Common myeloid progenitor, CD34-positive (primary cell): ENCODE data around the gene SLC25A6. TPM values are rescaled to one million over a fixed set of nuclear protein-coding genes. Genes with fewer than 3 reads are reported as not detected.

Experiments used
- CTCF ChIA-PET: fragments of 350-600 bp; sonication (Branson Sonifier 250); formaldehyde crosslinking; loops from one replicate; lab custom pipeline; 2021; ENCODE audit warnings: antibody characterized with exemption; lab: Charles Lee
- POLR2A ChIA-PET: fragments of 350-600 bp; sonication (Branson Sonifier 250); formaldehyde crosslinking; loops from one replicate; lab custom pipeline; 2021; ENCODE audit warnings: antibody characterized with exemption; lab: Charles Lee
- DNase-seq, 3 donors: peaks; one replicate each; pipeline versions ENCODE4 v3.0.0 to v3.0.0-alpha.2; 2013
- H3K27ac ChIP-seq, 2 experiments: 1 replicate in 1 of 2; 2 replicates in 1 of 2; pipeline ENCODE4 v1.7.0; 2013; ENCODE audit warnings: inconsistent platforms in 2 of 2, low read length in 2 of 2, mild to moderate bottlenecking in 2 of 2, low read depth in 1 of 2, moderate library complexity in 1 of 2; ENCODE audit not compliant: severe bottlenecking in 2 of 2, insufficient read depth in 1 of 2, poor library complexity in 1 of 2
- H3K27me3 ChIP-seq, 5 experiments: replicated peaks in 2 of 5; 1 replicate in 3 of 5; 2 replicates in 2 of 5; pipeline versions ENCODE4 v1.6.1 to v1.7.0; 2013; ENCODE audit warnings: low read length in 4 of 5, mild to moderate bottlenecking in 2 of 5, moderate library complexity in 2 of 5, inconsistent platforms in 1 of 5; ENCODE audit not compliant: insufficient read depth in 5 of 5, control insufficient read depth in 4 of 5
- H3K36me3 ChIP-seq, 4 experiments: 1 replicate in 2 of 4; 2 replicates in 2 of 4; pipeline versions ENCODE4 v1.6.1 to v1.7.0; 2013; ENCODE audit warnings: low read length in 3 of 4, control low read depth in 1 of 4, mild to moderate bottlenecking in 1 of 4; ENCODE audit not compliant: control insufficient read depth in 4 of 4, insufficient read depth in 4 of 4
- H3K4me1 ChIP-seq, 4 experiments: 1 replicate in 3 of 4; 2 replicates in 1 of 4; pipeline versions ENCODE4 v1.6.1 to v1.7.1; 2013; ENCODE audit warnings: low read length in 3 of 4, mild to moderate bottlenecking in 3 of 4, control low read depth in 1 of 4, inconsistent platforms in 1 of 4, moderate library complexity in 1 of 4; ENCODE audit not compliant: control insufficient read depth in 4 of 4, insufficient read depth in 4 of 4; ENCODE audit errors: control extremely low read depth in 1 of 4
- H3K4me3 ChIP-seq, 7 experiments: 1 replicate in 4 of 7; 2 replicates in 3 of 7; pipeline versions ENCODE4 v1.5.1 to v1.7.0; 2013; ENCODE audit warnings: mild to moderate bottlenecking in 7 of 7, low read length in 6 of 7, moderate library complexity in 6 of 7, inconsistent platforms in 2 of 7, low read depth in 2 of 7, control low read depth in 1 of 7; ENCODE audit not compliant: insufficient read depth in 4 of 7, control insufficient read depth in 1 of 7; ENCODE audit errors: extremely low read depth in 1 of 7
- H3K9me3 ChIP-seq, 5 experiments: 1 replicate in 4 of 5; 2 replicates in 1 of 5; pipeline versions ENCODE4 v1.6.1 to v1.7.1; 2013; ENCODE audit warnings: low read length in 4 of 5, mild to moderate bottlenecking in 2 of 5, inconsistent platforms in 1 of 5, low read depth in 1 of 5, moderate library complexity in 1 of 5; ENCODE audit not compliant: control insufficient read depth in 4 of 5, insufficient read depth in 2 of 5; ENCODE audit errors: control extremely low read depth in 1 of 5
- WGBS: methylation state at CpG from one replicate; pipeline ENCODE4 v1.1.5; 2013; ENCODE audit not compliant: insufficient coverage; 5-methylcytosine and 5-hydroxymethylcytosine counted together
- polyA plus RNA-seq: library from polyadenylated mRNA; unstranded; fragments of 120-200 nt; gene quantifications from one replicate; pipeline ENCODE4 v1.2.1, GENCODE V29; 2013

The SLC25A6 gene
- 431 TPM for polyA plus RNA-seq

- Histone ChIP-seq H3K4me1 (peaks cover 5 to 27% (median 18%) of the 10 kb centered on the region in 4 experiments), H3K27ac (peak within 1 kb of the TSS; percentile 77 to 81), H3K27me3 (no peaks in the 10 kb centered on the region), H3K9me3 (no peaks in the 10 kb centered on the region), H3K36me3 (peaks cover 5 to 57% (median 33%) of the 10 kb centered on the region in 4 experiments), H3K4me3 (peak within 1 kb of the TSS; percentile 77 to 100 (median 99))
- 0% methylated on average over 83 of the region's 90 CpGs for WGBS
- peak; percentile 97 to 99 (median 99) for DNase-seq
- ChIA-PET POLR2A (no interaction called here), CTCF (no interaction called here)
These were observed at the start of gene SLC25A6 for GRCh38 chrX:1391707-1392375. Gene SLC25A6 (minus strand): TSS chrX:1392113. CDS start chrX:1392009, 104 bp downstream.

GRCh38 chrX:1440506-1440905, 48.6 kb upstream of the SLC25A6 start:
- Histone ChIP-seq H3K27me3 (no peaks in the 10 kb centered on the region), H3K36me3 (peaks cover 9 to 61% (median 37%) of the 10 kb centered on the region in 4 experiments), H3K4me1 (no peaks in the 10 kb centered on the region), H3K9me3 (peaks cover 0 to 28% (median 16%) of the 10 kb centered on the region in 5 experiments), H3K4me3 (no peak overlapping the region), H3K27ac (no peak overlapping the region)
- POLR2A ChIA-PET = no interaction called here
- DNase-seq = no peak
- no CpG with 5 or more reads among the region's 6 CpGs for WGBS
- CTCF ChIA-PET = no interaction called here

DNA sequence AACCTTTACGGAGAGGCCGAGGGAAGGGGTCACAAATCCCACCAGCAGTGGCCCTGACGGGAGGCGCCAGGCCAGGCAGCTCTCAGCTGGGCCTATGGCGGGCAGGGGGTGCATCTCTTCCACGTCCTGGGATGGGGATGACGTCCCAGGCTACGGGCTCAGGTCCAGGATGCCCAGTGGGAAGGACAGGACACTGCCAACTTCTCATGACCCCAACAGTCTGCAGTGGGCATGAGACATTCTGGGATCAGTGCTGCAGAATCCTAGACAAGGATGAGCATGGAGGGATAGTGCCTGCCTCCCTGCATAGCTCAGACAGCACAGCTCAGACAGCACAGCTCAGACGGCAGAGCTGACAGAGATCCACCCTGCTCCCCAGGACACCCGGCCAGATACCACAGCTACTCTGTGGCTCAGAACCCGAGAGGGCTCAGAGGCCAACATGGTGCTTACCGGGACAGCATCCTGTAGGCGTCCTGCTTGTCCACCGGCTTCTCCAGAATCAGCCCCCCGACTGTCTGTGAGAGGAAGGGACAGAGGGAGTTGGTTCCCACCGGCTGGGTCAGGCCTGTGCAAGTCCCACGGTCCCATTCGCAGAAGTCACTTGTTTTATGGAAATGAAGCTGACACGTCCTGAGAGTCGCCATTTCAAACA, 43.5 kb upstream of the SLC25A6 start:
- Histone ChIP-seq H3K4me1 (no peaks in the 10 kb centered on the region), H3K9me3 (peaks cover 0 to 8% (median 0%) of the 10 kb centered on the region in 5 experiments), H3K4me3 (no peak overlapping the region), H3K36me3 (peaks cover 12 to 66% (median 35%) of the 10 kb centered on the region in 4 experiments), H3K27ac (no peak overlapping the region), H3K27me3 (no peaks in the 10 kb centered on the region)
- ChIA-PET CTCF (no interaction called here), POLR2A (no interaction called here)
- WGBS = 96% methylated on average over 18 of the region's 20 CpGs
- DNase-seq = no peak

- no peak overlapping the region for H3K27ac ChIP-seq
- POLR2A ChIA-PET = no interaction called here
- peaks cover 0 to 8% (median 0%) of the 10 kb centered on the region in 5 experiments for H3K9me3 ChIP-seq
- no peak overlapping the region for H3K4me3 ChIP-seq
- WGBS = 95% methylated on average over 22 of the region's 22 CpGs
- DNase-seq = no peak
- H3K27me3 ChIP-seq = no peaks in the 10 kb centered on the region
- H3K4me1 ChIP-seq = no peaks in the 10 kb centered on the region
- CTCF ChIA-PET = no interaction called here
- H3K36me3 ChIP-seq = peaks cover 11 to 65% (median 37%) of the 10 kb centered on the region in 4 experiments
These were observed 42.9 kb upstream of the SLC25A6 start for GRCh38 chrX:1434871-1435240.

- peaks cover 9 to 58% (median 34%) of the 10 kb centered on the region in 4 experiments for H3K36me3 ChIP-seq
- no peaks in the 10 kb centered on the region for H3K27me3 ChIP-seq
- ChIA-PET CTCF (no interaction called here), POLR2A (no interaction called here)
- H3K4me1 ChIP-seq = no peaks in the 10 kb centered on the region
- no peak overlapping the region for H3K4me3 ChIP-seq
- 97% methylated on average over 14 of the region's 19 CpGs for WGBS
- no peak overlapping the region for H3K27ac ChIP-seq
- peaks cover 0 to 3% (median 0%) of the 10 kb centered on the region in 5 experiments for H3K9me3 ChIP-seq
- no peak for DNase-seq
These were observed 41.9 kb upstream of the SLC25A6 start for GRCh38 chrX:1433646-1434357.

GRCh38 chrX:1430451-1430850, 38.5 kb upstream of the SLC25A6 start:
- POLR2A ChIA-PET = no interaction called here
- Histone ChIP-seq H3K27ac (no peak overlapping the region), H3K9me3 (peaks cover 0 to 7% (median 0%) of the 10 kb centered on the region in 5 experiments), H3K4me3 (no peak overlapping the region), H3K4me1 (no peaks in the 10 kb centered on the region), H3K27me3 (no peaks in the 10 kb centered on the region), H3K36me3 (peaks cover 6 to 54% (median 36%) of the 10 kb centered on the region in 4 experiments)
- peak in 2 of 3 donors; percentile 39 to 49 for DNase-seq
- CTCF ChIA-PET = no interaction called here
- WGBS = 98% methylated on average over 5 of the region's 10 CpGs
